Measurements from ENCODE around the gene CHFR. TPM values are rescaled to one million over a fixed set of nuclear protein-coding genes. Genes with fewer than 3 reads are reported as not detected.
"Not testable (repeated sequence)": the region's sequence is repeated elsewhere in the genome, so short reads cannot be mapped to it uniquely, and the experiment has no call there.

CHFR gene
- total and polyA plus RNA-seq, 2 of the 4 experiments (the other 2 are of a cell fraction) = 13.4 to 35.3 TPM

GRCh38 chr12:132874620-132875019 is 12.8 kb downstream of the CHFR start:
- not testable (repeated sequence) for H3K4me1 ChIP-seq (ENCODE audit: control insufficient read depth, insufficient read depth, low read length)

More at GRCh38 chr12:132874620-132875019, 12.8 kb downstream of the CHFR start:
- H2BK20ac ChIP-seq (ENCODE audit: low read depth, low read length); H3K14ac ChIP-seq (replicated peaks; ENCODE audit: low read depth, low read length); H4K5ac ChIP-seq (ENCODE audit: low read depth, low read length); H3K4me3 ChIP-seq (ENCODE audit: insufficient read depth, low read depth, low read length); intact Hi-C loops (cut with micrococcal nuclease); H3K9ac ChIP-seq (ENCODE audit: low read depth, low read length); ATAC-seq (ENCODE audit: low read depth); BruUV-seq (replicated peaks); H3K27me3 ChIP-seq (ENCODE audit: control insufficient read depth, insufficient read depth, low read length); H3K4me2 ChIP-seq (ENCODE audit: low read depth, low read length); H3K56ac ChIP-seq (ENCODE audit: extremely low read depth, insufficient read depth, low read length); H2AK5ac ChIP-seq (ENCODE audit: low read depth, low read length); H4K8ac ChIP-seq (ENCODE audit: low read depth in 2 of 2, low read length in 2 of 2); in situ Hi-C loops (cut with MboI; ENCODE audit: low sequenced_read_pairs); H3K23ac ChIP-seq (ENCODE audit: low read depth, low read length); H4K91ac ChIP-seq (ENCODE audit: insufficient read depth, low read depth, low read length); POLR2A ChIA-PET (ENCODE audit: unreplicated experiment); H4K20me1 ChIP-seq (ENCODE audit: insufficient read depth, low read length); DNase-seq; H2BK5ac ChIP-seq (ENCODE audit: low read depth, low read length, poor library complexity, severe bottlenecking); H2AK9ac ChIP-seq (replicated peaks; ENCODE audit: low read depth, low read length, poor library complexity); H3K27ac ChIP-seq (ENCODE audit: insufficient read depth, low read length); H3K4ac ChIP-seq (ENCODE audit: low read depth, low read length); CTCF ChIA-PET; H2AFZ ChIP-seq (replicated peaks; ENCODE audit: low read length, poor library complexity); H3K9me1 ChIP-seq (ENCODE audit: insufficient read depth, low read length); H3K9me3 ChIP-seq (ENCODE audit: control insufficient read depth, insufficient read depth, low read length); H2BK15ac ChIP-seq (ENCODE audit: low read depth, low read length); H3K18ac ChIP-seq (ENCODE audit: low read depth, low read length); dilution Hi-C loops (cut with HindIII; ENCODE audit: low sequenced_read_pairs, unreplicated experiment); H2BK120ac ChIP-seq (ENCODE audit: low read depth, low read length): not testable (repeated sequence)
- H3K36me3 ChIP-seq (ENCODE audit: control insufficient read depth, insufficient read depth, low read length) = peaks cover 62% of the 10 kb centered on the region
- WGBS, 2 experiments (ENCODE audit: extremely low coverage in 2 of 2, insufficient read length in 1 of 2) = 95% methylated on average over 12 of the region's 21 CpGs; no CpG with 5 or more reads in 1 of the 2 experiments
- peaks cover 12 to 24% of the 10 kb centered on the region in 2 experiments for H3K79me1 ChIP-seq (ENCODE audit: low read depth in 1 of 2, low read length in 2 of 2)
